A549 (cell line): ENCODE measurements around the gene SLC45A3. TPM values are rescaled to one million over a fixed set of nuclear protein-coding genes. Genes with fewer than 3 reads are reported as not detected.

Source experiments
- ATAC-seq, 2 experiments: fragments of 200-7000 bp in 1 of 2; fragments of >200 bp in 1 of 2; cut with Nextera tagmentation in 1 of 2; cut with Tn5 transposase in 1 of 2; 3 replicates each; pipeline versions ENCODE4 v1.8.0 to v1.9.1; 2018 to 2020; ENCODE audit warnings: mild to moderate bottlenecking in 1 of 2, moderate library complexity in 1 of 2
- CTCF ChIA-PET: fragments of 300-600 bp; sonication (Branson Sonifier 250); formaldehyde crosslinking; extraction: SDS; loops from one replicate; lab custom pipeline; 2021; ENCODE audit warnings: antibody characterized with exemption, inconsistent platforms; lab: Yijun Ruan, JAX
- POLR2A ChIA-PET: fragments of 350-600 bp; formaldehyde crosslinking; extraction: SDS; loops from one replicate; lab custom pipeline; 2021; ENCODE audit warnings: antibody characterized with exemption, inconsistent platforms; lab: Yijun Ruan, JAX
- DNase-seq, 2 experiments: peaks; one replicate each; pipeline versions ENCODE4 v3.0.0 to v3.0.0-alpha.2; 2011 to 2016; ENCODE audit warnings: low read depth in 1 of 2, low spot score in 1 of 2
- FAIRE-seq: peaks from 2 replicates; lab custom pipeline; 2011; peaks lifted over from hg19 to GRCh38; lab: Jason Lieb, UNC
- H3K27ac ChIP-seq, 2 experiments: fragments of >200 bp; sonication (Bioruptor Twin); formaldehyde crosslinking; 3 replicates each; pipeline ENCODE4 v1.5.1; 2016 to 2017
- H3K4me1 ChIP-seq: fragments of >200 bp; sonication (Bioruptor Twin); formaldehyde crosslinking; 3 replicates; pipeline ENCODE4 v1.6.1; 2016
- H3K4me2 ChIP-seq: fragments of >200 bp; sonication (Bioruptor Twin); formaldehyde crosslinking; 3 replicates; pipeline ENCODE4 v1.6.1; 2016
- H3K4me3 ChIP-seq: fragments of >200 bp; sonication (Bioruptor Twin); formaldehyde crosslinking; 3 replicates; pipeline ENCODE4 v1.5.1; 2016
- H3K9me3 ChIP-seq: fragments of >200 bp; sonication (Bioruptor Twin); formaldehyde crosslinking; 3 replicates; pipeline ENCODE4 v1.6.1; 2016
- ATOH8 ChIP-seq: fragments of 250-450 bp; sonication (Bioruptor Pico); IDR thresholded peaks from 2 replicates; pipeline ENCODE4 v1.5.0; 2020; ENCODE audit warnings: low read depth, mild to moderate bottlenecking, moderate library complexity
- BHLHE40 ChIP-seq: IDR thresholded peaks from 2 replicates; pipeline ENCODE4 v1.6.1; 2012; ENCODE audit warnings: low read depth, low read length, inconsistent platforms
- CBX2 ChIP-seq: fragments of 200-600 bp; sonication (generic); IDR thresholded peaks from 2 replicates; pipeline ENCODE4 v1.6.1; 2016; ENCODE audit warnings: low read depth, mild to moderate bottlenecking, borderline replicate concordance
- EP300 ChIP-seq, 2 experiments: fragments of >200 bp; sonication (Bioruptor Twin); formaldehyde crosslinking; IDR thresholded peaks; 2 replicates in 1 of 2; 3 replicates in 1 of 2; pipeline ENCODE4 v1.6.1; 2016 to 2017
- FOSB ChIP-seq: fragments of 250-450 bp; sonication (Bioruptor Pico); IDR thresholded peaks from 2 replicates; pipeline ENCODE4 v1.5.0; 2020; ENCODE audit warnings: mild to moderate bottlenecking, moderate library complexity
- FOSL2 ChIP-seq, 2 experiments: fragments of 450-650 bp in 1 of 2; fragments of >200 bp in 1 of 2; sonication (Bioruptor Twin) in 1 of 2; formaldehyde crosslinking; IDR thresholded peaks; 2 replicates each; pipeline versions ENCODE4 v1.5.0 to v1.6.1; 2016 to 2020; ENCODE audit warnings: mild to moderate bottlenecking in 1 of 2, moderate library complexity in 1 of 2
- FOXS1 ChIP-seq: fragments of 250-450 bp; sonication (Bioruptor Pico); IDR thresholded peaks from 2 replicates; pipeline ENCODE4 v1.5.0; 2020; ENCODE audit warnings: mild to moderate bottlenecking, moderate library complexity
- GATA3 ChIP-seq: IDR thresholded peaks from 2 replicates; pipeline ENCODE4 v1.6.1; 2012; ENCODE audit warnings: borderline replicate concordance
- HDAC2 ChIP-seq: fragments of 200-600 bp; sonication (generic); IDR thresholded peaks from 2 replicates; pipeline ENCODE4 v1.6.1; 2016
- HOXA7 ChIP-seq: fragments of 250-450 bp; sonication (Bioruptor Pico); IDR thresholded peaks from 2 replicates; pipeline ENCODE4 v1.5.0; 2020; ENCODE audit warnings: mild to moderate bottlenecking, moderate library complexity
- HOXB13 ChIP-seq: fragments of 250-450 bp; sonication (Bioruptor Pico); IDR thresholded peaks from 2 replicates; pipeline ENCODE4 v1.5.0; 2020; ENCODE audit warnings: low read depth, mild to moderate bottlenecking, moderate library complexity
- HOXB5 ChIP-seq: fragments of 250-450 bp; sonication (Bioruptor Pico); IDR thresholded peaks from 2 replicates; pipeline ENCODE4 v1.5.0; 2020; ENCODE audit warnings: mild to moderate bottlenecking, moderate library complexity
- JUN ChIP-seq, 2 experiments: fragments of >200 bp; sonication (Bioruptor Twin); formaldehyde crosslinking; IDR thresholded peaks; 2 replicates in 1 of 2; 3 replicates in 1 of 2; pipeline ENCODE4 v1.6.1; 2016 to 2017
- JUNB ChIP-seq: fragments of >200 bp; sonication (Bioruptor Twin); formaldehyde crosslinking; IDR thresholded peaks from 2 replicates; pipeline ENCODE4 v1.6.1; 2016
- MAX ChIP-seq: IDR thresholded peaks from 2 replicates; pipeline ENCODE4 v1.6.1; 2012
- MAZ ChIP-seq: fragments of 150-350 bp; IDR thresholded peaks from 2 replicates; pipeline ENCODE4 v1.6.1; 2014; ENCODE audit warnings: antibody characterized with exemption, low read depth, low read length, borderline replicate concordance
- NPAS2 ChIP-seq: fragments of 250-450 bp; sonication (Bioruptor Pico); IDR thresholded peaks from 2 replicates; pipeline ENCODE4 v1.8.0; 2022; ENCODE audit warnings: mild to moderate bottlenecking, moderate library complexity, borderline replicate concordance
- NR3C1 ChIP-seq: fragments of >200 bp; sonication (Bioruptor Twin); formaldehyde crosslinking; IDR thresholded peaks from 3 replicates; pipeline ENCODE4 v1.6.1; 2017
- POLR2A ChIP-seq: IDR thresholded peaks from 2 replicates; pipeline ENCODE4 v1.6.1; 2012; ENCODE audit warnings: mild to moderate bottlenecking, low read length
- RARB ChIP-seq: fragments of 250-450 bp; sonication (Bioruptor Pico); IDR thresholded peaks from 2 replicates; pipeline ENCODE4 v1.8.0; 2021; ENCODE audit warnings: mild to moderate bottlenecking, moderate library complexity
- RNF2 ChIP-seq: fragments of 200-600 bp; sonication (generic); IDR thresholded peaks from 2 replicates; pipeline ENCODE4 v1.6.1; 2016; ENCODE audit warnings: low read depth, mild to moderate bottlenecking, antibody characterized with exemption, moderate library complexity, borderline replicate concordance
- SMC3 ChIP-seq: fragments of >200 bp; sonication (Bioruptor Twin); formaldehyde crosslinking; IDR thresholded peaks from 3 replicates; pipeline ENCODE4 v1.6.1; 2018; ENCODE audit warnings: inconsistent platforms
- TFCP2L1 ChIP-seq: fragments of 250-450 bp; sonication (Bioruptor Pico); IDR thresholded peaks from 2 replicates; pipeline ENCODE4 v1.5.0; 2021; ENCODE audit warnings: mild to moderate bottlenecking
- TP53 ChIP-seq: fragments of 250-450 bp; sonication (Bioruptor Pico); IDR thresholded peaks from 2 replicates; pipeline ENCODE4 v1.5.0; 2021; ENCODE audit warnings: mild to moderate bottlenecking, moderate library complexity
- ZC3H11A ChIP-seq: fragments of 450-650 bp; IDR thresholded peaks from 2 replicates; pipeline ENCODE4 v1.6.1; 2014; ENCODE audit warnings: antibody characterized with exemption, mild to moderate bottlenecking
- ZFP36 ChIP-seq: fragments of 450-650 bp; IDR thresholded peaks from 2 replicates; pipeline ENCODE4 v1.6.1; 2014; ENCODE audit warnings: borderline replicate concordance; ENCODE audit not compliant: partially characterized antibody
- WGBS: methylation state at CpG from one replicate; pipeline ENCODE4 v1.1.6; 2017; ENCODE audit errors: missing lambda C conversion rate; 5-methylcytosine and 5-hydroxymethylcytosine counted together
- polyA plus RNA-seq, 4 experiments: library from polyadenylated mRNA; depleted of rRNA in 3 of 4; stranded (reverse); fragments of >200 nt; fragmentation: RNase III in 1 of 4; extraction: RNeasy Plus Mini Kit Qiagen cat#74134 plus additional on column Dnase treatment in 1 of 4; gene quantifications; 2 replicates in 3 of 4; 3 replicates in 1 of 4; pipeline ENCODE4 v1.2.3, GENCODE V29; 2011 to 2017

The SLC45A3 gene
- polyA plus RNA-seq, 2 of the 4 experiments (the other 2 are of a cell fraction), result 2.8 to 3.4 TPM

GRCh38 chr1:205667909-205668643 is 12.2 kb downstream of the SLC45A3 start:
- H3K27ac ChIP-seq, result no peak overlapping the region
- ChIA-PET POLR2A (no interaction called here), CTCF (interaction anchor here (1.0 to 5.3 kb wide), 8 partner anchors 10 to 309 kb away, joined by 3 to 84 read pairs (median 6); no protein-coding TSS in a partner anchor)
- H3K9me3 ChIP-seq, result no peaks in the 10 kb centered on the region
- no peak overlapping the region for H3K4me3 ChIP-seq
- no peak overlapping the region for H3K4me2 ChIP-seq
- H3K4me1 ChIP-seq, result peaks cover 20% of the 10 kb centered on the region; the same call in 2 of the 3 replicates
- no peak for DNase-seq
- no peak for FAIRE-seq
- WGBS, result 83% methylated on average over 11 of the region's 11 CpGs
- ATAC-seq, result no peak
- TF ChIP-seq ZC3H11A (no peak), ZFP36 (no peak), HDAC2 (no peak), EP300 (IDR thresholded peaks at IDR 0.05) (no peak), SMC3 (no peak)

GRCh38 chr1:205666372-205667166 is 13.7 kb downstream of the SLC45A3 start:
- FAIRE-seq (no peak), DNase-seq (no peak), ATAC-seq (no peak)
- H3K4me2 ChIP-seq, result no peak overlapping the region
- no peak overlapping the region for H3K4me3 ChIP-seq
- H3K4me1 ChIP-seq, result peaks cover 20% of the 10 kb centered on the region; the same call in 2 of the 3 replicates
- no peaks in the 10 kb centered on the region for H3K9me3 ChIP-seq
- TF ChIP-seq FOSL2 (IDR thresholded peaks at IDR 0.05) (no peak), FOSL2 (CRISPR knock-in tag; IDR thresholded peaks at IDR 0.05) (no peak), BHLHE40 (no peak), NPAS2 (no peak), NR3C1 (no peak), HOXB13 (CRISPR knock-in tag) (no peak), JUN (IDR thresholded peaks at IDR 0.05) (no peak), MAZ (no peak), POLR2A (no peak), FOSB (CRISPR knock-in tag) (no peak), ZC3H11A (no peak), EP300 (IDR thresholded peaks at IDR 0.05) (no peak), ZFP36 (no peak), GATA3 (no peak), HDAC2 (no peak), RARB (no peak), FOXS1 (no peak)
- ChIA-PET POLR2A (no interaction called here), CTCF (interaction anchor here (1.0 to 14.4 kb wide), 10 partner anchors 8 to 181 kb away, joined by 3 to 423 read pairs (median 6); no protein-coding TSS in a partner anchor)
- no peak overlapping the region for H3K27ac ChIP-seq
- 88% methylated on average over 6 of the region's 6 CpGs for WGBS

GRCh38 chr1:205665201-205666045 is 14.9 kb downstream of the SLC45A3 start:
- ATAC-seq (no peak), FAIRE-seq (no peak), DNase-seq (no peak)
- WGBS, result 87% methylated on average over 8 of the region's 9 CpGs
- Histone ChIP-seq H3K9me3 (no peaks in the 10 kb centered on the region), H3K27ac (no peak overlapping the region), H3K4me1 (peaks cover 20% of the 10 kb centered on the region; the same call in 2 of the 3 replicates), H3K4me2 (no peak overlapping the region), H3K4me3 (no peak overlapping the region)
- ChIA-PET POLR2A (no interaction called here), CTCF (interaction anchor here (1.0 to 14.4 kb wide), 8 partner anchors 8 to 180 kb away, joined by 3 to 423 read pairs (median 6); no protein-coding TSS in a partner anchor)
- TF ChIP-seq HOXA7 (CRISPR knock-in tag) (no peak), TFCP2L1 (CRISPR knock-in tag) (no peak), HOXB5 (CRISPR knock-in tag) (no peak), MAX (no peak), SMC3 (no peak), ATOH8 (CRISPR knock-in tag) (no peak), CBX2 (no peak), JUNB (no peak), FOSL2 (IDR thresholded peaks at IDR 0.05) (no peak), FOSL2 (CRISPR knock-in tag; IDR thresholded peaks at IDR 0.05) (no peak), TP53 (CRISPR knock-in tag) (no peak), RNF2 (no peak)
